ENCODE results near the gene BMPER.

GRCh38 chr7:34107276-34107675, 201.9 kb downstream of the BMPER start:
- TF ChIP-seq CTCF (IDR thresholded peaks at IDR 0.05; ENCODE audit: insufficient read depth, low read length, poor library complexity, severe bottlenecking): no peak
- TF ChIP-seq EZH2phosphoT487 (conservative IDR thresholded peaks at IDR 0.05; ENCODE audit: low read length): no peak
